T-cell (primary cell): ENCODE measurements around the gene ZG16B. TPM values are rescaled to one million over a fixed set of nuclear protein-coding genes. Genes with fewer than 3 reads are reported as not detected.

Experiments
- ATAC-seq, 4 experiments: fragments of 200-7000 bp in 3 of 4; fragments of 150-1000 bp in 1 of 4; cut with Tn5 transposase; replicated peaks in 1 of 4; 1 replicate in 3 of 4; 2 replicates in 1 of 4; pipeline ENCODE4 v1.10.0; 2021; ENCODE audit warnings: moderate library complexity in 3 of 4, mild to moderate bottlenecking in 2 of 4, moderate number of reproducible peaks in 1 of 4
- CTCF ChIA-PET, 2 donors: fragments of 300-600 bp; sonication (Branson Sonifier 250); formaldehyde crosslinking; loops; one replicate each; lab custom pipeline; 2022; ENCODE audit warnings: antibody characterized with exemption in 2 of 2; lab: Charles Lee
- POLR2A ChIA-PET, 2 donors: fragments of 300-600 bp; sonication (Branson Sonifier 250); formaldehyde crosslinking; loops; one replicate each; lab custom pipeline; 2022; ENCODE audit warnings: antibody characterized with exemption in 2 of 2; lab: Charles Lee
- DNase-seq, 35 experiments: peaks; one replicate each; pipeline versions ENCODE4 v3.0.0 to v3.0.0-alpha.2; 2013 to 2023
- H3K27ac ChIP-seq: one replicate; pipeline ENCODE4 v1.5.1; 2013; ENCODE audit warnings: low read length
- H3K27me3 ChIP-seq, 2 experiments: replicated peaks in 1 of 2; 1 replicate in 1 of 2; 2 replicates in 1 of 2; pipeline versions ENCODE4 v1.6.1 to v1.7.0; 2013; ENCODE audit warnings: low read length in 1 of 2, mixed read lengths in 1 of 2; ENCODE audit not compliant: control insufficient read depth in 2 of 2, insufficient read depth in 2 of 2; ENCODE audit errors: extremely low read depth in 1 of 2
- H3K36me3 ChIP-seq, 2 donors: 1 replicate in 1 of 2; 2 replicates in 1 of 2; pipeline versions ENCODE4 v1.6.1 to v1.7.0; 2013; ENCODE audit warnings: low read length in 1 of 2; ENCODE audit not compliant: control insufficient read depth in 2 of 2, insufficient read depth in 1 of 2; ENCODE audit errors: extremely low read depth in 1 of 2
- H3K4me1 ChIP-seq, 2 experiments: 1 replicate in 1 of 2; 2 replicates in 1 of 2; pipeline versions ENCODE4 v1.6.1 to v1.7.0; 2013; ENCODE audit warnings: low read length in 2 of 2, mixed read lengths in 1 of 2; ENCODE audit not compliant: insufficient read depth in 2 of 2, control insufficient read depth in 1 of 2; ENCODE audit errors: extremely low read depth in 1 of 2
- H3K4me3 ChIP-seq, 2 donors: 1 replicate in 1 of 2; 2 replicates in 1 of 2; pipeline versions ENCODE4 v1.5.1 to v1.7.0; 2013; ENCODE audit warnings: mild to moderate bottlenecking in 2 of 2, low read length in 1 of 2, moderate library complexity in 1 of 2; ENCODE audit not compliant: control insufficient read depth in 1 of 2; ENCODE audit errors: extremely low read depth in 1 of 2
- H3K9me3 ChIP-seq: 2 replicates; pipeline ENCODE4 v1.7.0; 2013
- H3K27ac Mint-ChIP-seq, 2 donors: one replicate each; pipeline ENCODE4 v1.8.0; 2020 to 2021; ENCODE audit warnings: mild to moderate bottlenecking in 2 of 2, mixed read lengths in 2 of 2
- H3K27me3 Mint-ChIP-seq, 2 donors: one replicate each; pipeline ENCODE4 v1.8.0; 2021 to 2022; ENCODE audit warnings: mixed read lengths in 2 of 2
- H3K36me3 Mint-ChIP-seq: one replicate; pipeline ENCODE4 v1.8.0; 2021; ENCODE audit warnings: mixed read lengths
- H3K4me1 Mint-ChIP-seq, 3 donors: one replicate each; pipeline ENCODE4 v1.8.0; 2020 to 2022; ENCODE audit warnings: mixed read lengths in 3 of 3, mild to moderate bottlenecking in 1 of 3
- H3K4me3 Mint-ChIP-seq, 3 donors: one replicate each; pipeline ENCODE4 v1.8.0; 2020 to 2022; ENCODE audit warnings: mild to moderate bottlenecking in 3 of 3, mixed read lengths in 3 of 3, moderate library complexity in 3 of 3
- H3K9me3 Mint-ChIP-seq, 3 donors: one replicate each; pipeline ENCODE4 v1.8.0; 2020 to 2022; ENCODE audit warnings: mixed read lengths in 3 of 3
- WGBS: methylation state at CpG from one replicate; pipeline ENCODE4 v1.1.5; 2013; ENCODE audit warnings: missing lambda C conversion rate; ENCODE audit not compliant: insufficient coverage; 5-methylcytosine and 5-hydroxymethylcytosine counted together
- total RNA-seq, 35 experiments: library from RNA in 6 of 35; stranded (reverse) in 6 of 35; fragments of 120-200 nt in 1 of 35; gene quantifications; one replicate each; pipeline versions ENCODE4 v1.2.1 to v1.2.4 and lab custom pipeline; 2013 to 2026

ZG16B gene
- total RNA-seq, 5 donors from 2014 or later (not counting 1 experiment from before 2014, with no cell fraction given) = 0.43 TPM; not detected in 4

GRCh38 chr16:2857451-2858244, 27.5 kb downstream of the ZG16B start, which contains the start of gene PRSS22:
Gene PRSS22 (minus strand): TSS chr16:2858170. CDS start chr16:2858104, 66 bp downstream.
- Mint-ChIP-seq H3K36me3 (peaks cover 8% of the 10 kb centered on the region), H3K4me3 (peak within 1 kb of the TSS; percentile 76 to 91 (median 77)), H3K9me3 (peaks cover 8 to 10% (median 9%) of the 10 kb centered on the region in 3 donors), H3K27me3 (peaks cover 7 to 17% of the 10 kb centered on the region in 2 donors), H3K4me1 (peaks cover 7 to 11% (median 10%) of the 10 kb centered on the region in 3 donors), H3K27ac (peak within 1 kb of the TSS in 1 of 2 donors; percentile 85)
- DNase-seq (peak in 4 of 35 experiments; percentile 6 to 40 (median 19)), ATAC-seq (peak; percentile 32 to 72 (median 54))
- peak within 1 kb of the TSS in 1 of 2 donors; percentile 44 for H3K4me3 ChIP-seq
- no peaks in the 10 kb centered on the region for H3K36me3 ChIP-seq
- WGBS = 15% methylated on average over 42 of the region's 42 CpGs
- H3K4me1 ChIP-seq = peaks cover 0 to 22% of the 10 kb centered on the region in 2 experiments
- H3K27ac ChIP-seq = peak within 1 kb of the TSS; percentile 23
- no peaks in the 10 kb centered on the region for H3K9me3 ChIP-seq
- H3K27me3 ChIP-seq = peaks cover 0 to 54% of the 10 kb centered on the region in 2 experiments
- CTCF ChIA-PET = interaction anchor here in 1 of 2 donors (0.6 kb wide), 1 partner anchor 41 kb away, joined by 4 read pairs; the partner anchor contains the start of gene PRSS21
- POLR2A ChIA-PET = no interaction called here

DNA sequence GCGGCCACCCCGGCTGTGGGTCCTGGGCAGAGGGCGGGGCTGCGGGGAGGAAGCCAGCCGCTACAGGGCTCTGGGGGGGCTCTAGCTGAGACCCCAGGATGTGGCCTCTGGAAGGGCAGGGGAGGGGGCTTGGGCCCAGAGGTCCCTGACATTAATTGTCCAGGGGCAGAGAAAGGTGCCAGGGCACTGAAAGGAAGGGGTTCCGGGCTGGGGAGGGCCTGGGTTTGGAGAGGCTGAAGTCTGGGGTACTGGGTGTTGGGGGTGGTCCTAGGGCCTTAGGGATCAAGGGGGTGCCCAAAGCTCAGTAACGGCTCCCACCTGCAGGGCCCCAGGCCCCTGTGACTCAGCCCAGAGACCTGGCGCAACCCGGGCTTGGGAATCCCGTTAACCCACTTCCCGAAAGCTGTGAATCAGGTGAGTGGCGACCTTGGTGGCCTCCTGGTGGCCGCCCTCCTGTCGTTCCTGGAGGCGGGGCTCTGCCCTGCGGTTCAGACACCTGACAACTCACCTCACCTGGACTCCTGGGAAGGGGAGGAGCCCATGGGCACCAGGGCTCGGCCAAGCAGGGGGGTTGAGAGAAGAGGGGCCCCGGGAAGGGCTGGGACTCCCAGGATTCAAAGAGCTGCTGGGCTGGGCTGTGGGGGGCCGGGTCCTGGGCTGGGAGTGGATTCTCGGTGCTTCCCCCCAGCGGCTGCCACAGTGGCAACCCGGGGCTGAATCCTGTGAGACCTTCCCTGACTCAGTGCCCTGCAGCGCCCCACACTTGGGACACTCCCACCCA, 28.3 kb downstream of the ZG16B start:
- WGBS = 7% methylated on average over 13 of the region's 23 CpGs
- Mint-ChIP-seq H3K27me3 (peaks cover 7 to 17% of the 10 kb centered on the region in 2 donors), H3K4me1 (peaks cover 7 to 11% (median 10%) of the 10 kb centered on the region in 3 donors), H3K36me3 (peaks cover 8% of the 10 kb centered on the region), H3K9me3 (peaks cover 8 to 10% (median 9%) of the 10 kb centered on the region in 3 donors), H3K4me3 (peak overlapping the region in 2 of 3 donors; percentile 31 to 91), H3K27ac (peak overlapping the region in 1 of 2 donors; percentile 16)
- Histone ChIP-seq H3K4me3 (peak overlapping the region in 1 of 2 donors; percentile 44), H3K36me3 (no peaks in the 10 kb centered on the region), H3K27me3 (peaks cover 0 to 49% of the 10 kb centered on the region in 2 experiments), H3K4me1 (peaks cover 0 to 22% of the 10 kb centered on the region in 2 experiments), H3K9me3 (no peaks in the 10 kb centered on the region), H3K27ac (no peak overlapping the region)
- peak in 1 of 35 experiments; percentile 27 for DNase-seq
- ChIA-PET CTCF (interaction anchor here in 1 of 2 donors (0.6 kb wide), 1 partner anchor 41 kb away, joined by 4 read pairs; the partner anchor contains the start of gene PRSS21), POLR2A (no interaction called here)
- ATAC-seq = peak; percentile 8 to 36 (median 20)

GRCh38 chr16:2859686-2860265, 29.7 kb downstream of the ZG16B start:
- Mint-ChIP-seq H3K27ac (no peak overlapping the region), H3K4me1 (peaks cover 7 to 11% (median 10%) of the 10 kb centered on the region in 3 donors), H3K9me3 (peaks cover under 1% of the 10 kb centered on the region in 3 donors), H3K36me3 (no peaks in the 10 kb centered on the region), H3K4me3 (no peak overlapping the region), H3K27me3 (peaks cover 7 to 19% of the 10 kb centered on the region in 2 donors)
- Histone ChIP-seq H3K36me3 (no peaks in the 10 kb centered on the region), H3K4me1 (peaks cover 0 to 22% of the 10 kb centered on the region in 2 experiments), H3K9me3 (no peaks in the 10 kb centered on the region), H3K4me3 (no peak overlapping the region), H3K27ac (no peak overlapping the region), H3K27me3 (peaks cover 0 to 48% of the 10 kb centered on the region in 2 experiments)
- CTCF ChIA-PET = interaction anchor here in 1 of 2 donors (0.7 kb wide), 1 partner anchor 202 kb away, joined by 5 read pairs; no protein-coding TSS in a partner anchor
- 83% methylated on average over 6 of the region's 10 CpGs for WGBS
- POLR2A ChIA-PET = interaction anchor here in 1 of 2 donors (0.7 kb wide), 1 partner anchor 8 kb away, joined by 4 read pairs; no protein-coding TSS in a partner anchor
- DNase-seq (no peak), ATAC-seq (no peak)

GRCh38 chr16:2860826-2861567, 30.9 kb downstream of the ZG16B start:
- no peak overlapping the region for H3K27ac ChIP-seq
- H3K36me3 ChIP-seq = no peaks in the 10 kb centered on the region
- H3K4me3 Mint-ChIP-seq = no peak overlapping the region
- DNase-seq (no peak), ATAC-seq (no peak)
- no peaks in the 10 kb centered on the region for H3K9me3 Mint-ChIP-seq
- H3K4me3 ChIP-seq = no peak overlapping the region
- H3K27me3 Mint-ChIP-seq = peaks cover 7 to 19% of the 10 kb centered on the region in 2 donors
- WGBS = 94% methylated on average over 2 of the region's 8 CpGs
- peaks cover 7 to 15% (median 10%) of the 10 kb centered on the region in 3 donors for H3K4me1 Mint-ChIP-seq
- H3K36me3 Mint-ChIP-seq = no peaks in the 10 kb centered on the region
- ChIA-PET CTCF (interaction anchor here in 1 of 2 donors (1.3 kb wide), 1 partner anchor 12 kb away, joined by 3 read pairs; no protein-coding TSS in a partner anchor), POLR2A (no interaction called here)
- H3K27me3 ChIP-seq = peaks cover 0 to 48% of the 10 kb centered on the region in 2 experiments
- peaks cover 0 to 22% of the 10 kb centered on the region in 2 experiments for H3K4me1 ChIP-seq
- H3K27ac Mint-ChIP-seq = no peak overlapping the region
- no peaks in the 10 kb centered on the region for H3K9me3 ChIP-seq

GRCh38 chr16:2865651-2866050, 35.5 kb downstream of the ZG16B start:
- Mint-ChIP-seq H3K4me3 (no peak overlapping the region), H3K27me3 (peaks cover 4 to 8% of the 10 kb centered on the region in 2 donors), H3K27ac (no peak overlapping the region), H3K4me1 (peaks cover 0 to 26% (median 13%) of the 10 kb centered on the region in 3 donors), H3K36me3 (no peaks in the 10 kb centered on the region), H3K9me3 (no peaks in the 10 kb centered on the region)
- no peak overlapping the region for H3K4me3 ChIP-seq
- ATAC-seq = no peak
- no peaks in the 10 kb centered on the region for H3K9me3 ChIP-seq
- peaks cover 0 to 9% of the 10 kb centered on the region in 2 experiments for H3K27me3 ChIP-seq
- DNase-seq = no peak
- ChIA-PET POLR2A (no interaction called here), CTCF (interaction anchor here in 1 of 2 donors (0.6 to 1.0 kb wide), 3 partner anchors 27 to 60 kb away, joined by 3 to 7 read pairs (median 4); no protein-coding TSS in a partner anchor)
- no peak overlapping the region for H3K27ac ChIP-seq
- peaks cover 3 to 17% of the 10 kb centered on the region in 2 experiments for H3K4me1 ChIP-seq
- WGBS = 78% methylated on average over 2 of the region's 4 CpGs
- H3K36me3 ChIP-seq = no peaks in the 10 kb centered on the region
